ENCODE measurements around the gene SLC35F3.

Gene SLC35F3

GRCh38 chr1:233957691-233958090 is 53.2 kb downstream of the SLC35F3 start:
- Histone ChIP-seq H3K9me3 (ENCODE audit: insufficient read depth, low read length) (no peaks in the 10 kb centered on the region), H3K27ac (ENCODE audit: low read depth, low read length) (no peak overlapping the region), H3K4me2 (ENCODE audit: low read depth, low read length, poor library complexity, severe bottlenecking) (no peak overlapping the region), H3F3A (ENCODE audit: insufficient read depth) (no peaks in the 10 kb centered on the region), H3K9ac (ENCODE audit: low read length) (no peak overlapping the region), H3K36me3 (ENCODE audit: low read length) (no peaks in the 10 kb centered on the region), H4K20me1 (ENCODE audit: low read depth, low read length) (no peaks in the 10 kb centered on the region), H3K27me3 (ENCODE audit: low read length) (no peaks in the 10 kb centered on the region), H3K4me3 (ENCODE audit: insufficient read depth, low read length, poor library complexity, severe bottlenecking) (no peak overlapping the region), H3K9me2 (replicated peaks; ENCODE audit: insufficient read depth, low read length) (no peaks in the 10 kb centered on the region), H2AFZ (ENCODE audit: low read depth, low read length, severe bottlenecking) (no peak overlapping the region), H3K79me2 (ENCODE audit: insufficient read depth, low read length) (no peaks in the 10 kb centered on the region)
- TF ChIP-seq CTCF (IDR thresholded peaks at IDR 0.05; ENCODE audit: insufficient read depth, low read length, poor library complexity, severe bottlenecking) (no peak), EZH2phosphoT487 (conservative IDR thresholded peaks at IDR 0.05; ENCODE audit: low read length) (no peak)

- Histone ChIP-seq H3K4me3 (ENCODE audit: insufficient read depth, low read length, poor library complexity, severe bottlenecking) (no peak overlapping the region), H3K79me2 (ENCODE audit: insufficient read depth, low read length) (no peaks in the 10 kb centered on the region), H2AFZ (ENCODE audit: low read depth, low read length, severe bottlenecking) (no peak overlapping the region), H3K27ac (ENCODE audit: low read depth, low read length) (no peak overlapping the region), H3K4me2 (ENCODE audit: low read depth, low read length, poor library complexity, severe bottlenecking) (no peak overlapping the region), H3K36me3 (ENCODE audit: low read length) (no peaks in the 10 kb centered on the region), H3K27me3 (ENCODE audit: low read length) (no peaks in the 10 kb centered on the region), H3K9ac (ENCODE audit: low read length) (no peak overlapping the region), H3K9me2 (replicated peaks; ENCODE audit: insufficient read depth, low read length) (no peaks in the 10 kb centered on the region), H3F3A (ENCODE audit: insufficient read depth) (no peaks in the 10 kb centered on the region), H4K20me1 (ENCODE audit: low read depth, low read length) (no peaks in the 10 kb centered on the region), H3K9me3 (ENCODE audit: insufficient read depth, low read length) (no peaks in the 10 kb centered on the region)
- no peak for TF ChIP-seq CTCF (IDR thresholded peaks at IDR 0.05; ENCODE audit: insufficient read depth, low read length, poor library complexity, severe bottlenecking)
- no peak for TF ChIP-seq EZH2phosphoT487 (conservative IDR thresholded peaks at IDR 0.05; ENCODE audit: low read length)
These were observed 54.6 kb downstream of the SLC35F3 start for GRCh38 chr1:233959102-233959501.

- H3K27me3 ChIP-seq (ENCODE audit: low read length), result no peaks in the 10 kb centered on the region
- no peaks in the 10 kb centered on the region for H3K36me3 ChIP-seq (ENCODE audit: low read length)
- H2AFZ ChIP-seq (ENCODE audit: low read depth, low read length, severe bottlenecking), result no peak overlapping the region
- no peak overlapping the region for H3K4me2 ChIP-seq (ENCODE audit: low read depth, low read length, poor library complexity, severe bottlenecking)
- H3K27ac ChIP-seq (ENCODE audit: low read depth, low read length), result no peak overlapping the region
- H3K9me2 ChIP-seq (replicated peaks; ENCODE audit: insufficient read depth, low read length), result no peaks in the 10 kb centered on the region
- H3K4me3 ChIP-seq (ENCODE audit: insufficient read depth, low read length, poor library complexity, severe bottlenecking), result no peak overlapping the region
- no peak for TF ChIP-seq EZH2phosphoT487 (conservative IDR thresholded peaks at IDR 0.05; ENCODE audit: low read length)
- no peak for TF ChIP-seq CTCF (IDR thresholded peaks at IDR 0.05; ENCODE audit: insufficient read depth, low read length, poor library complexity, severe bottlenecking)
- H3F3A ChIP-seq (ENCODE audit: insufficient read depth), result no peaks in the 10 kb centered on the region
- H3K9ac ChIP-seq (ENCODE audit: low read length), result no peak overlapping the region
- H4K20me1 ChIP-seq (ENCODE audit: low read depth, low read length), result no peaks in the 10 kb centered on the region
- no peaks in the 10 kb centered on the region for H3K79me2 ChIP-seq (ENCODE audit: insufficient read depth, low read length)
- no peaks in the 10 kb centered on the region for H3K9me3 ChIP-seq (ENCODE audit: insufficient read depth, low read length)
These were observed 55.5 kb downstream of the SLC35F3 start for GRCh38 chr1:233959971-233960370.
